Measurements from ENCODE around the gene DNAJC1.

DNA sequence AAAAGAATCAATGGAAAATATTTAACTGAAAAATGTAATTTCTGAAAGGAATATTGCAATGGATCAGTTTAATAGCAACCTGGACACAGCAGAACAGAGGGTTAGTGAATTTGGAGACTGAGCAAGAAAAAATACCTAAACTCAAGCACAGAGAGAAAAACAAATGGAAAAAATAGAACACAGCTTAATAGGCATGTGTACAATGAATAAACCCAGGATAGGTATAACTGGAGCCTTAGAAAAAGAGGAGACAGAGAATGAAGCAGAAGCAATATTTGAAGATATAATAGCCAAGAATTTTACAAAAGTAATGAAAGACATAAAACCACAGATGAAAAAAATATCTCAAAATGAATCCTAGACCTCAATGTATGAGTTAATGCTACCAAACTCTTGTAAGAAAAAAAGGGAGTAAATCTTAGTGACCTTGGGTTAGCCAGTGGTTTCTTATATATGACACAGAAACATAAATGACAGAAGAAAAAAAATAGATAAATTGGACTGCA lies 2.9 kb upstream of the DNAJC1 start:
- TF ChIP-seq, protein P1, sequence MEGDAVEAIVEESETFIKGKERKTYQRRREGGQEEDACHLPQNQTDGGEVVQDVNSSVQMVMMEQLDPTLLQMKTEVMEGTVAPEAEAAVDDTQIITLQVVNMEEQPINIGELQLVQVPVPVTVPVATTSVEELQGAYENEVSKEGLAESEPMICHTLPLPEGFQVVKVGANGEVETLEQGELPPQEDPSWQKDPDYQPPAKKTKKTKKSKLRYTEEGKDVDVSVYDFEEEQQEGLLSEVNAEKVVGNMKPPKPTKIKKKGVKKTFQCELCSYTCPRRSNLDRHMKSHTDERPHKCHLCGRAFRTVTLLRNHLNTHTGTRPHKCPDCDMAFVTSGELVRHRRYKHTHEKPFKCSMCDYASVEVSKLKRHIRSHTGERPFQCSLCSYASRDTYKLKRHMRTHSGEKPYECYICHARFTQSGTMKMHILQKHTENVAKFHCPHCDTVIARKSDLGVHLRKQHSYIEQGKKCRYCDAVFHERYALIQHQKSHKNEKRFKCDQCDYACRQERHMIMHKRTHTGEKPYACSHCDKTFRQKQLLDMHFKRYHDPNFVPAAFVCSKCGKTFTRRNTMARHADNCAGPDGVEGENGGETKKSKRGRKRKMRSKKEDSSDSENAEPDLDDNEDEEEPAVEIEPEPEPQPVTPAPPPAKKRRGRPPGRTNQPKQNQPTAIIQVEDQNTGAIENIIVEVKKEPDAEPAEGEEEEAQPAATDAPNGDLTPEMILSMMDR (IDR thresholded peaks at IDR 0.05) = no peak
- TF ChIP-seq POLR2A (IDR thresholded peaks at IDR 0.05) = no peak
- no peak for TF ChIP-seq POLR2AphosphoS5 (IDR thresholded peaks at IDR 0.05)

All from sigmoid colon (tissue), 4 donors.